K562 (cell line): ENCODE data around the gene STAT4. TPM values are rescaled to one million over a fixed set of nuclear protein-coding genes. Genes with fewer than 3 reads are reported as not detected.

Experiments
- ATAC-seq: fragments of 200-7000 bp; cut with Tn5 transposase; 3 replicates; pipeline ENCODE4 v1.9.1; 2020; ENCODE audit warnings: moderate library complexity
- BruUV-seq: library from RNA; stranded (reverse); fragments of 400-500 nt; replicated peaks from 2 replicates; lab custom pipeline; 2021; lab: Mats Ljungman, UMichigan
- CTCF ChIA-PET: fragments of 300-600 bp; formaldehyde crosslinking; extraction: SDS; loops from one replicate; lab custom pipeline; 2021; ENCODE audit warnings: low intra/inter-chr PET ratio; lab: Yijun Ruan, JAX
- POLR2A ChIA-PET: fragments of 300-600, 350-650 bp; sonication (Branson Sonifier 250); formaldehyde crosslinking; extraction: SDS; loops from one replicate; lab custom pipeline; 2021; ENCODE audit warnings: antibody characterized with exemption, inconsistent platforms; lab: Yijun Ruan, JAX
- DNase-seq, 4 experiments: peaks; one replicate each; pipeline versions ENCODE4 v3.0.0 to v3.0.0-alpha.2; 2011 to 2018; ENCODE audit warnings: low spot score in 3 of 4, mixed read lengths in 3 of 4; ENCODE audit errors: extremely low read depth in 1 of 4
- FAIRE-seq: peaks from 2 replicates; lab custom pipeline; 2011; peaks lifted over from hg19 to GRCh38; lab: Jason Lieb, UNC
- H2AFZ ChIP-seq: 2 replicates; pipeline ENCODE4 v1.6.0; 2011; ENCODE audit warnings: low read depth, low read length, control low read depth, inconsistent platforms
- H3K27ac ChIP-seq: fragments of 200-600 bp; 3 replicates; pipeline ENCODE4 v1.8.0; 2011; ENCODE audit warnings: low read depth, mild to moderate bottlenecking, control low read depth, inconsistent platforms, low read length, moderate library complexity, mixed read lengths; ENCODE audit errors: extremely low read depth
- H3K27me3 ChIP-seq, 2 experiments: fragments of 300-600 bp in 1 of 2; 2 replicates in 1 of 2; 3 replicates in 1 of 2; pipeline versions ENCODE4 v1.6.0 to v1.8.0; 2011; ENCODE audit warnings: inconsistent platforms in 2 of 2, low read length in 2 of 2, mild to moderate bottlenecking in 1 of 2, mixed read lengths in 1 of 2, moderate library complexity in 1 of 2; ENCODE audit not compliant: control insufficient read depth in 2 of 2, insufficient read depth in 2 of 2
- H3K36me3 ChIP-seq: fragments of 300-600 bp; 3 replicates; pipeline ENCODE4 v1.8.0; 2011; ENCODE audit warnings: mild to moderate bottlenecking, low read length, inconsistent platforms; ENCODE audit not compliant: control insufficient read depth, insufficient read depth
- H3K4me1 ChIP-seq, 2 experiments: fragments of 200-600 bp in 1 of 2; replicated peaks in 1 of 2; 2 replicates in 1 of 2; 3 replicates in 1 of 2; pipeline versions ENCODE4 v1.5.1 to v1.8.0; 2011; ENCODE audit warnings: inconsistent platforms in 2 of 2, low read length in 2 of 2, mild to moderate bottlenecking in 1 of 2, mixed read lengths in 1 of 2, moderate library complexity in 1 of 2; ENCODE audit not compliant: control insufficient read depth in 2 of 2, insufficient read depth in 2 of 2
- H3K4me2 ChIP-seq: 2 replicates; pipeline ENCODE4 v1.6.1; 2011; ENCODE audit warnings: low read length, control low read depth, inconsistent platforms, mixed read lengths; ENCODE audit not compliant: insufficient read depth
- H3K4me3 ChIP-seq: fragments of 200-600 bp; sonication (generic), shearing (Covaris generic); 2 replicates; pipeline ENCODE4 v1.5.1; 2016; ENCODE audit warnings: control low read depth, inconsistent platforms
- H3K79me2 ChIP-seq: fragments of 200-600 bp; 3 replicates; pipeline ENCODE4 v1.8.0; 2011; ENCODE audit warnings: low read length, inconsistent platforms; ENCODE audit not compliant: control insufficient read depth, insufficient read depth
- H3K9ac ChIP-seq, 2 experiments: 2 replicates each; pipeline versions ENCODE4 v1.6.0 to v1.6.1; 2011; ENCODE audit warnings: low read depth in 2 of 2, low read length in 2 of 2, control low read depth in 1 of 2, inconsistent platforms in 1 of 2, mild to moderate bottlenecking in 1 of 2, mixed read lengths in 1 of 2; ENCODE audit not compliant: insufficient read depth in 1 of 2
- H3K9me1 ChIP-seq: one replicate; pipeline ENCODE4 v1.6.0; 2011; ENCODE audit warnings: inconsistent platforms, mild to moderate bottlenecking, low read length, moderate library complexity; ENCODE audit not compliant: control insufficient read depth, insufficient read depth
- H3K9me3 ChIP-seq: replicated peaks from 2 replicates; pipeline ENCODE4 v1.5.1; 2011; ENCODE audit warnings: low read depth, low read length, inconsistent platforms; ENCODE audit not compliant: control insufficient read depth, insufficient read depth
- H4K20me1 ChIP-seq: replicated peaks from 2 replicates; pipeline ENCODE4 v1.6.1; 2011; ENCODE audit warnings: low read length, inconsistent platforms, mixed read lengths; ENCODE audit not compliant: control insufficient read depth, insufficient read depth
- ETV6 ChIP-seq, 3 experiments: fragments of 150-350 bp in 1 of 3; sonication (generic) in 1 of 3; formaldehyde crosslinking in 1 of 3; IDR thresholded peaks; 2 replicates each; pipeline versions ENCODE4 v1.6.1 to v1.8.0; 2014 to 2022; ENCODE audit warnings: borderline replicate concordance in 2 of 3, low read depth in 2 of 3, antibody characterized with exemption in 1 of 3, low read length in 1 of 3, mild to moderate bottlenecking in 1 of 3, missing genetic modification reagents in 1 of 3
- PML ChIP-seq: IDR thresholded peaks from 2 replicates; pipeline ENCODE4 v1.6.1; 2012; ENCODE audit warnings: low read length, inconsistent platforms
- RBM39 ChIP-seq: fragments of 200-400 bp; formaldehyde crosslinking; optimal IDR thresholded peaks from 2 replicates; pipeline ENCODE3; 2018; ENCODE audit warnings: low read depth, low read length
- TCF3 ChIP-seq: sonication (generic); formaldehyde crosslinking; IDR thresholded peaks from 2 replicates; pipeline ENCODE4 v1.4.0; 2020; ENCODE audit warnings: mild to moderate bottlenecking, missing genetic modification reagents
- WGBS: fragments of 100-300 bp; shearing (Covaris generic); methylation state at CpG from one replicate; pipeline ENCODE4 v1.1.6; 2016; ENCODE audit warnings: low coverage, mixed read lengths; ENCODE audit not compliant: insufficient coverage; ENCODE audit errors: missing lambda C conversion rate; 5-methylcytosine and 5-hydroxymethylcytosine counted together
- in situ Hi-C: fragments of 300-500 bp; cut with MboI; formaldehyde crosslinking; loops from 4 replicates; pipeline ENCODE4 v1.15.0; 2018; ENCODE audit warnings: inconsistent platforms, mixed read lengths
- intact Hi-C: fragments of 100-400 bp; cut with micrococcal nuclease; formaldehyde crosslinking; loops from 2 replicates; pipeline ENCODE4 v1.14.2; 2022
- polyA plus RNA-seq, 8 experiments: library from polyadenylated mRNA; depleted of rRNA in 4 of 8; stranded (reverse) in 5 of 8; unstranded in 3 of 8; fragments of >200 nt; fragmentation: Nextera tagmentation in 2 of 8; fragmentation: Illumina TruSeq in 1 of 8; extraction: Ambion mirVana in 2 of 8; extraction: Trizol in 1 of 8; gene quantifications; 2 replicates each; pipeline versions ENCODE4 v1.2.1 to v1.2.3, GENCODE V29; 2011 to 2014; ENCODE audit warnings: inconsistent platforms in 1 of 8, missing spikeins in 1 of 8
- total RNA-seq, 7 experiments: library from RNA; depleted of rRNA in 6 of 7; stranded (reverse); fragments of >200 nt in 6 of 7; fragmentation: Illumina TruSeq in 2 of 7; extraction: Trizol in 2 of 7; gene quantifications; 2 replicates each; pipeline versions ENCODE4 v1.2.1 to v1.2.3, GENCODE V29; 2011 to 2021; ENCODE audit warnings: low replicate concordance in 1 of 7
- TF ChIP-seq, protein P1 (sequence below): fragments of 250-450 bp; sonication (Bioruptor Pico); IDR thresholded peaks from 2 replicates; pipeline ENCODE4 v1.5.0; 2020; ENCODE audit warnings: mild to moderate bottlenecking
- TF ChIP-seq, protein P2 (sequence below), 2 experiments: IDR thresholded peaks; 2 replicates each; pipeline ENCODE4 v1.6.1; 2011; ENCODE audit warnings: borderline replicate concordance in 1 of 2, control low read depth in 1 of 2, low read depth in 1 of 2, low read length in 1 of 2, mild to moderate bottlenecking in 1 of 2, mixed read lengths in 1 of 2, moderate library complexity in 1 of 2; ENCODE audit not compliant: insufficient read depth in 1 of 2, insufficient read length in 1 of 2, poor library complexity in 1 of 2, severe bottlenecking in 1 of 2; ENCODE audit errors: extremely low read depth in 1 of 2

Gene STAT4
- total and polyA plus RNA-seq, 9 of the 15 experiments (the other 6 are each of a cell fraction or from before 2014, with no cell fraction given), result 0.01 to 0.06 (median 0.03) TPM; not detected in 6

DNA sequence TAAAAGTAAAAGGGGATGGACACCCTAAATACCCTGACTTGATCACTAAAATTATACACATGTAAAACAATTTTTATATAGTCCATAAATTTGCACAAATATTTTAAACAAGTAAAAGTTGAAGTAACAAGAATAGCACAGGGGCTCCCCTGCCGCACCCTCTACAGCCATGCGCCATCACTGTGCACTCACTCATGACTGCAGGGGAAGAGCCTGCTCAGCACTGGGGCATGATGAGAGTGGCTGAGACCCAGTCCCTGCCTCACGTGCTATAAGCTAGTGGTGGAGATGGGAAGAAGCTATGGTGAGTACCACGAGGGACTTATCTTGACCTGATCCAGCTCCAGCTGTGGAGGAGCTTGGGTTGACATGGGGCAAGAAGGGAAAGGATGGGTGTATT lies 47.5 kb upstream of the STAT4 start:
- POLR2A ChIA-PET, result no interaction called here
- H3K9me1 ChIP-seq, result no peaks in the 10 kb centered on the region
- no peaks in the 10 kb centered on the region for H4K20me1 ChIP-seq
- no peaks in the 10 kb centered on the region for H3K4me1 ChIP-seq
- H3K36me3 ChIP-seq, result no peaks in the 10 kb centered on the region
- no TSS peak for BruUV-seq
- no peaks in the 10 kb centered on the region for H3K79me2 ChIP-seq
- CTCF ChIA-PET, result no interaction called here
- no peaks in the 10 kb centered on the region for H3K9me3 ChIP-seq
- H2AFZ ChIP-seq, result no peak overlapping the region
- ATAC-seq (no peak), FAIRE-seq (no peak), DNase-seq (no peak)
- WGBS, result 5% methylated on average over 4 of the region's 4 CpGs
- in situ Hi-C loops, result no loop called here
- no peak overlapping the region for H3K9ac ChIP-seq
- no peak overlapping the region for H3K4me2 ChIP-seq
- H3K27me3 ChIP-seq, result no peaks in the 10 kb centered on the region
- H3K27ac ChIP-seq, result no peak overlapping the region
- H3K4me3 ChIP-seq, result no peak overlapping the region
- intact Hi-C loops, result no loop called here
- TF ChIP-seq ETV6 (IDR thresholded peaks at IDR 0.05; ENCODE audit: borderline replicate concordance in 1 of 2, low read depth in 2 of 2, low read length in 1 of 2), result no peak
- TF ChIP-seq ETV6 (CRISPR knock-in tag; IDR thresholded peaks at IDR 0.05; ENCODE audit: borderline replicate concordance), result no peak

DNA sequence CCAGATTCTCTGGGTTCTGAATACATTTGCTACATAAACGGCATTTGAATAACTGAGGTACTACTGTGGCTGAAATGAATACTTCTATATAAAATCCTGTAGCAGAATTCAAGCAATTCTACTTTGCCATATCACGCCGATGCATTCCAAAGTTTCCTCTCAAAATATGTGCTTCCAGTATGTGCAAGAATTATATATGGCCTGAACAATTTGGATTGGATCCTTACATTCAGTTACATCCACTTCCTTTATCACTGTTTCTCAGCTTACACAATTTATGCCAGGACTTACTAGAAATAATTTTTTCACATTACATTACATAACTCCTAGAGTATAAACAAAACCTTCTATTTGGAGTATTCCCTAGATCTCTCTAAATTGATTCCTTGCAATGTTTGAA lies 46.3 kb upstream of the STAT4 start:
- H3K9me3 ChIP-seq, result no peaks in the 10 kb centered on the region
- ChIA-PET CTCF (no interaction called here), POLR2A (no interaction called here)
- intact Hi-C loops (no loop called here), in situ Hi-C loops (no loop called here)
- H3K36me3 ChIP-seq, result no peaks in the 10 kb centered on the region
- FAIRE-seq (no peak), DNase-seq (no peak), ATAC-seq (no peak)
- no peak overlapping the region for H3K27ac ChIP-seq
- H4K20me1 ChIP-seq, result no peaks in the 10 kb centered on the region
- BruUV-seq, result no TSS peak
- no peaks in the 10 kb centered on the region for H3K4me1 ChIP-seq
- no peak overlapping the region for H3K9ac ChIP-seq
- H3K79me2 ChIP-seq, result no peaks in the 10 kb centered on the region
- no peak overlapping the region for H2AFZ ChIP-seq
- WGBS, result 0% methylated on average over 3 of the region's 3 CpGs
- no peaks in the 10 kb centered on the region for H3K9me1 ChIP-seq
- H3K4me2 ChIP-seq, result no peak overlapping the region
- H3K27me3 ChIP-seq, result no peaks in the 10 kb centered on the region
- no peak overlapping the region for H3K4me3 ChIP-seq
- no peak for TF ChIP-seq PML
- TF ChIP-seq, protein P1, sequence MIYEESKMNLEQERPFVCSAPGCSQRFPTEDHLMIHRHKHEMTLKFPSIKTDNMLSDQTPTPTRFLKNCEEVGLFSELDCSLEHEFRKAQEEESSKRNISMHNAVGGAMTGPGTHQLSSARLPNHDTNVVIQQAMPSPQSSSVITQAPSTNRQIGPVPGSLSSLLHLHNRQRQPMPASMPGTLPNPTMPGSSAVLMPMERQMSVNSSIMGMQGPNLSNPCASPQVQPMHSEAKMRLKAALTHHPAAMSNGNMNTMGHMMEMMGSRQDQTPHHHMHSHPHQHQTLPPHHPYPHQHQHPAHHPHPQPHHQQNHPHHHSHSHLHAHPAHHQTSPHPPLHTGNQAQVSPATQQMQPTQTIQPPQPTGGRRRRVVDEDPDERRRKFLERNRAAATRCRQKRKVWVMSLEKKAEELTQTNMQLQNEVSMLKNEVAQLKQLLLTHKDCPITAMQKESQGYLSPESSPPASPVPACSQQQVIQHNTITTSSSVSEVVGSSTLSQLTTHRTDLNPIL (CRISPR knock-in tag), result no peak
- TF ChIP-seq, protein P2, sequence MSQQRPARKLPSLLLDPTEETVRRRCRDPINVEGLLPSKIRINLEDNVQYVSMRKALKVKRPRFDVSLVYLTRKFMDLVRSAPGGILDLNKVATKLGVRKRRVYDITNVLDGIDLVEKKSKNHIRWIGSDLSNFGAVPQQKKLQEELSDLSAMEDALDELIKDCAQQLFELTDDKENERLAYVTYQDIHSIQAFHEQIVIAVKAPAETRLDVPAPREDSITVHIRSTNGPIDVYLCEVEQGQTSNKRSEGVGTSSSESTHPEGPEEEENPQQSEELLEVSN (IDR thresholded peaks at IDR 0.05; ENCODE audit: borderline replicate concordance in 1 of 2, extremely low read depth in 1 of 2, insufficient read depth in 1 of 2, insufficient read length in 1 of 2, low read depth in 1 of 2, low read length in 1 of 2, poor library complexity in 1 of 2, severe bottlenecking in 1 of 2), result no peak
- no peak for TF ChIP-seq TCF3
- TF ChIP-seq RBM39, result no peak
